ENCODE data around the gene GLRA1.

GLRA1 gene

GRCh38 chr5:151924564-151925301 lies at the start of gene GLRA1:
TSS of gene GLRA1 (minus strand) at chr5:151924851. CDS start at chr5:151924549, 302 bp downstream.
- no peaks in the 10 kb centered on the region for H3K4me1 ChIP-seq (ENCODE audit: control insufficient read depth in 1 of 2, insufficient read depth in 2 of 2, low read length in 2 of 2)
- no peaks in the 10 kb centered on the region for H3K9me3 ChIP-seq (ENCODE audit: control insufficient read depth in 1 of 2, low read length in 2 of 2)
- H3K36me3 ChIP-seq (ENCODE audit: control insufficient read depth in 1 of 2, insufficient read depth in 2 of 2, low read length in 2 of 2) = no peaks in the 10 kb centered on the region
- no peaks in the 10 kb centered on the region for H3K27me3 ChIP-seq (ENCODE audit: low read depth, low read length)
- H3K27ac ChIP-seq (ENCODE audit: low read length) = no peak within 1 kb of the TSS
- H3K4me3 ChIP-seq (ENCODE audit: low read depth in 1 of 2, low read length in 2 of 2) = no peak within 1 kb of the TSS

- H3K36me3 ChIP-seq (ENCODE audit: control insufficient read depth in 1 of 2, insufficient read depth in 2 of 2, low read length in 2 of 2) = no peaks in the 10 kb centered on the region
- no peaks in the 10 kb centered on the region for H3K27me3 ChIP-seq (ENCODE audit: low read depth, low read length)
- no peaks in the 10 kb centered on the region for H3K4me1 ChIP-seq (ENCODE audit: control insufficient read depth in 1 of 2, insufficient read depth in 2 of 2, low read length in 2 of 2)
- no peak overlapping the region for H3K4me3 ChIP-seq (ENCODE audit: low read depth in 1 of 2, low read length in 2 of 2)
- no peak overlapping the region for H3K27ac ChIP-seq (ENCODE audit: low read length)
- no peaks in the 10 kb centered on the region for H3K9me3 ChIP-seq (ENCODE audit: control insufficient read depth in 1 of 2, low read length in 2 of 2)
Observed at GRCh38 chr5:151970885-151971284, 46.2 kb upstream of the GLRA1 start.

- Histone ChIP-seq H3K4me1 (ENCODE audit: control insufficient read depth in 1 of 2, insufficient read depth in 2 of 2, low read length in 2 of 2) (no peaks in the 10 kb centered on the region), H3K9me3 (ENCODE audit: control insufficient read depth in 1 of 2, low read length in 2 of 2) (no peaks in the 10 kb centered on the region), H3K36me3 (ENCODE audit: control insufficient read depth in 1 of 2, insufficient read depth in 2 of 2, low read length in 2 of 2) (no peaks in the 10 kb centered on the region), H3K4me3 (ENCODE audit: low read depth in 1 of 2, low read length in 2 of 2) (no peak overlapping the region), H3K27me3 (ENCODE audit: low read depth, low read length) (no peaks in the 10 kb centered on the region), H3K27ac (ENCODE audit: low read length) (no peak overlapping the region)
Observed at GRCh38 chr5:151967865-151968264, 43.2 kb upstream of the GLRA1 start.

- no peaks in the 10 kb centered on the region for H3K36me3 ChIP-seq (ENCODE audit: control insufficient read depth in 1 of 2, insufficient read depth in 2 of 2, low read length in 2 of 2)
- no peaks in the 10 kb centered on the region for H3K4me1 ChIP-seq (ENCODE audit: control insufficient read depth in 1 of 2, insufficient read depth in 2 of 2, low read length in 2 of 2)
- H3K4me3 ChIP-seq (ENCODE audit: low read depth in 1 of 2, low read length in 2 of 2) = no peak overlapping the region
- no peak overlapping the region for H3K27ac ChIP-seq (ENCODE audit: low read length)
- no peaks in the 10 kb centered on the region for H3K27me3 ChIP-seq (ENCODE audit: low read depth, low read length)
- no peaks in the 10 kb centered on the region for H3K9me3 ChIP-seq (ENCODE audit: control insufficient read depth in 1 of 2, low read length in 2 of 2)
Observed at GRCh38 chr5:151966046-151966445, 41.4 kb upstream of the GLRA1 start.

GRCh38 chr5:151964471-151964870 lies 39.8 kb upstream of the GLRA1 start:
- no peaks in the 10 kb centered on the region for H3K4me1 ChIP-seq (ENCODE audit: control insufficient read depth in 1 of 2, insufficient read depth in 2 of 2, low read length in 2 of 2)
- H3K27ac ChIP-seq (ENCODE audit: low read length) = no peak overlapping the region
- no peaks in the 10 kb centered on the region for H3K36me3 ChIP-seq (ENCODE audit: control insufficient read depth in 1 of 2, insufficient read depth in 2 of 2, low read length in 2 of 2)
- no peak overlapping the region for H3K4me3 ChIP-seq (ENCODE audit: low read depth in 1 of 2, low read length in 2 of 2)
- H3K9me3 ChIP-seq (ENCODE audit: control insufficient read depth in 1 of 2, low read length in 2 of 2) = no peaks in the 10 kb centered on the region
- no peaks in the 10 kb centered on the region for H3K27me3 ChIP-seq (ENCODE audit: low read depth, low read length)

GRCh38 chr5:151961557-151961956 lies 36.9 kb upstream of the GLRA1 start:
- H3K4me1 ChIP-seq (ENCODE audit: control insufficient read depth in 1 of 2, insufficient read depth in 2 of 2, low read length in 2 of 2) = no peaks in the 10 kb centered on the region
- no peaks in the 10 kb centered on the region for H3K36me3 ChIP-seq (ENCODE audit: control insufficient read depth in 1 of 2, insufficient read depth in 2 of 2, low read length in 2 of 2)
- H3K27me3 ChIP-seq (ENCODE audit: low read depth, low read length) = no peaks in the 10 kb centered on the region
- no peak overlapping the region for H3K27ac ChIP-seq (ENCODE audit: low read length)
- H3K9me3 ChIP-seq (ENCODE audit: control insufficient read depth in 1 of 2, low read length in 2 of 2) = no peaks in the 10 kb centered on the region
- no peak overlapping the region for H3K4me3 ChIP-seq (ENCODE audit: low read depth in 1 of 2, low read length in 2 of 2)

- Histone ChIP-seq H3K36me3 (ENCODE audit: control insufficient read depth in 1 of 2, insufficient read depth in 2 of 2, low read length in 2 of 2) (no peaks in the 10 kb centered on the region), H3K9me3 (ENCODE audit: control insufficient read depth in 1 of 2, low read length in 2 of 2) (peaks cover 0 to 4% of the 10 kb centered on the region in 2 donors), H3K4me1 (ENCODE audit: control insufficient read depth in 1 of 2, insufficient read depth in 2 of 2, low read length in 2 of 2) (no peaks in the 10 kb centered on the region), H3K27ac (ENCODE audit: low read length) (no peak overlapping the region), H3K27me3 (ENCODE audit: low read depth, low read length) (no peaks in the 10 kb centered on the region), H3K4me3 (ENCODE audit: low read depth in 1 of 2, low read length in 2 of 2) (no peak overlapping the region)
Observed at GRCh38 chr5:151958111-151958510, 33.5 kb upstream of the GLRA1 start.

GRCh38 chr5:151956725-151957124 lies 32.1 kb upstream of the GLRA1 start:
- Histone ChIP-seq H3K4me3 (ENCODE audit: low read depth in 1 of 2, low read length in 2 of 2) (no peak overlapping the region), H3K27me3 (ENCODE audit: low read depth, low read length) (no peaks in the 10 kb centered on the region), H3K9me3 (ENCODE audit: control insufficient read depth in 1 of 2, low read length in 2 of 2) (peaks cover 0 to 4% of the 10 kb centered on the region in 2 donors), H3K36me3 (ENCODE audit: control insufficient read depth in 1 of 2, insufficient read depth in 2 of 2, low read length in 2 of 2) (no peaks in the 10 kb centered on the region), H3K27ac (ENCODE audit: low read length) (no peak overlapping the region), H3K4me1 (ENCODE audit: control insufficient read depth in 1 of 2, insufficient read depth in 2 of 2, low read length in 2 of 2) (no peaks in the 10 kb centered on the region)

GRCh38 chr5:151954255-151954654 lies 29.6 kb upstream of the GLRA1 start:
- Histone ChIP-seq H3K36me3 (ENCODE audit: control insufficient read depth in 1 of 2, insufficient read depth in 2 of 2, low read length in 2 of 2) (no peaks in the 10 kb centered on the region), H3K27me3 (ENCODE audit: low read depth, low read length) (no peaks in the 10 kb centered on the region), H3K9me3 (ENCODE audit: control insufficient read depth in 1 of 2, low read length in 2 of 2) (peaks cover 0 to 4% of the 10 kb centered on the region in 2 donors), H3K4me1 (ENCODE audit: control insufficient read depth in 1 of 2, insufficient read depth in 2 of 2, low read length in 2 of 2) (no peaks in the 10 kb centered on the region), H3K27ac (ENCODE audit: low read length) (no peak overlapping the region), H3K4me3 (ENCODE audit: low read depth in 1 of 2, low read length in 2 of 2) (no peak overlapping the region)

GRCh38 chr5:151953833-151954232 lies 29.2 kb upstream of the GLRA1 start:
- H3K27me3 ChIP-seq (ENCODE audit: low read depth, low read length) = no peaks in the 10 kb centered on the region

GRCh38 chr5:151952238-151952637 lies 27.6 kb upstream of the GLRA1 start:
- Histone ChIP-seq H3K4me1 (ENCODE audit: control insufficient read depth in 1 of 2, insufficient read depth in 2 of 2, low read length in 2 of 2) (no peaks in the 10 kb centered on the region), H3K36me3 (ENCODE audit: control insufficient read depth in 1 of 2, insufficient read depth in 2 of 2, low read length in 2 of 2) (no peaks in the 10 kb centered on the region), H3K27me3 (ENCODE audit: low read depth, low read length) (no peaks in the 10 kb centered on the region), H3K9me3 (ENCODE audit: control insufficient read depth in 1 of 2, low read length in 2 of 2) (peaks cover 0 to 4% of the 10 kb centered on the region in 2 donors), H3K4me3 (ENCODE audit: low read depth in 1 of 2, low read length in 2 of 2) (no peak overlapping the region), H3K27ac (ENCODE audit: low read length) (no peak overlapping the region)

More at GRCh38 chr5:151953833-151954232, 29.2 kb upstream of the GLRA1 start:
- H3K9me3 ChIP-seq (ENCODE audit: control insufficient read depth in 1 of 2, low read length in 2 of 2) = peaks cover 0 to 4% of the 10 kb centered on the region in 2 donors
- no peaks in the 10 kb centered on the region for H3K4me1 ChIP-seq (ENCODE audit: control insufficient read depth in 1 of 2, insufficient read depth in 2 of 2, low read length in 2 of 2)
- no peak overlapping the region for H3K27ac ChIP-seq (ENCODE audit: low read length)
- H3K4me3 ChIP-seq (ENCODE audit: low read depth in 1 of 2, low read length in 2 of 2) = no peak overlapping the region
- H3K36me3 ChIP-seq (ENCODE audit: control insufficient read depth in 1 of 2, insufficient read depth in 2 of 2, low read length in 2 of 2) = no peaks in the 10 kb centered on the region

- no peaks in the 10 kb centered on the region for H3K36me3 ChIP-seq (ENCODE audit: control insufficient read depth in 1 of 2, insufficient read depth in 2 of 2, low read length in 2 of 2)
- H3K27me3 ChIP-seq (ENCODE audit: low read depth, low read length) = no peaks in the 10 kb centered on the region
- H3K27ac ChIP-seq (ENCODE audit: low read length) = no peak overlapping the region
- no peaks in the 10 kb centered on the region for H3K4me1 ChIP-seq (ENCODE audit: control insufficient read depth in 1 of 2, insufficient read depth in 2 of 2, low read length in 2 of 2)
- no peak overlapping the region for H3K4me3 ChIP-seq (ENCODE audit: low read depth in 1 of 2, low read length in 2 of 2)
- peaks cover 0 to 4% of the 10 kb centered on the region in 2 donors for H3K9me3 ChIP-seq (ENCODE audit: control insufficient read depth in 1 of 2, low read length in 2 of 2)
Observed at GRCh38 chr5:151950706-151951105, 26.1 kb upstream of the GLRA1 start.
